ENCODE results near the gene USP1.

The USP1 gene

GRCh38 chr1:62484824-62485468, 48.1 kb downstream of the USP1 start:
- DNase-seq (ENCODE audit: low read depth in 2 of 2): no peak

DNA sequence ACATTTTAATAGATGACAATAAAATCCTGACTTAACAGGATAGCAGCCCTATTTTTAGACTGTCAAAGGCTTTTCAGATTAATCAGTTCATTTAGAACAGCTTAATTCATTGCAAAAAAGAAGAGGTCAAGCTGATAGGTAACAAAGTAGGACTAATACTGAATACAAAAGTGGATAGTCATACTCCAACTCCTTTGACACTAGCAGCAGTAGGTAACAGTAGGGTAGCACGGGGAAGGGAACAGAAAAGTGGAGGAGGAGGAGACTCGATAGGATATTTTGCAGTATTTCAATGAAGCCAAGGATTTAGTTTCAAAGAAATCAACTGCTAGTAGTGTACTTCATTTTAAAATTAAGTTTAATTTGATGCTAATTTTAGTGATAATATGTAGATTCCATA, 51.1 kb downstream of the USP1 start:
- no peak for DNase-seq (ENCODE audit: low read depth in 2 of 2)

DNA sequence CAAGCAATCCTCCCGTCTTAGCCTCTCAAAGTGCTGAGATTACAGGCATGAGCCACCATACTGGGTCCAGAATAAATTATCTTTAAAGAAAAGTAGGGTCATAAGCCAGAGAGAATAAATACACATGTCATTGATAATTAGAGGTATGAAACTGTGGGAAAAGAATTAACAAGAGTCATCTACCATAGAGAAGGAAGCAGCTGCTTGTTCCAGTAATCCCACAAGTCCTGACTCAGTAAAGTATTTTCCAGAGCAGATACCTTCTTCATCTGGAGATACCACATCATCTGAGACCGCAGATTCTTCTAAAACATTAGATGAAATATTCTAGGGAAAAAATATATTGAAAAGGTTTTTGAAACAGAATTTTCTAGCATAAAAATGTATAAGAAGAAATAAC, 55.7 kb downstream of the USP1 start:
- DNase-seq (ENCODE audit: low read depth in 2 of 2): no peak

GRCh38 chr1:62493656-62494055, 56.8 kb downstream of the USP1 start:
- DNase-seq (ENCODE audit: low read depth in 2 of 2): no peak

DNA sequence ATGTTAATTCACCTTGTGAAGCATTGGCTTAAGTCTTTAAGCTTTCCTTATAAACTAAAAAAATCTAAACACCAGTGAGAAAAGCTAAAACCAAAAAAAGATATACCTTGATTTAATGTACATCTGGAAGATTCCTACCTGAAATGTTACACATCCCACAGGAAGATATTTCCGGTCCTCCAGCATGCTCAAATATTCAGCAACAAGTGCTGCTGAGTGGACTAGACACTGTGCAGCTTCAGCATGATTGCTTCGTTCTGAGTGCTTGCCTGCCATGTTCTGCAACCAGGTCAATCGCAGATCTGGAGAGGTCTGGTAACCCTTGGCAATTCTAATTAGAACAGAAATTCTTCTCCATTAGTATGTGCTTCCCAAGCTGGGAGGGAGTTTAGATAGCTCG, 57.3 kb downstream of the USP1 start:
- DNase-seq (ENCODE audit: low read depth in 2 of 2): no peak

- DNase-seq (ENCODE audit: low read depth in 2 of 2): no peak
Measured at GRCh38 chr1:62500210-62500609, 63.4 kb downstream of the USP1 start.

Measured in stimulated activated CD8-positive, alpha-beta memory T cell treated with anti-CD3 and anti-CD28 coated beads, Interleukin-2, amount 100 ng/mL, for 1 hour (primary cell).